COR-L47 (cell line): ENCODE measurements around the gene BBOX1.
"Not testable (repeated sequence)": the region's sequence is repeated elsewhere in the genome, so short reads cannot be mapped to it uniquely, and the experiment has no call there.

Experiments
- DNase-seq: peaks from one replicate; lab custom pipeline; 2025; lab: John Stamatoyannopoulos, UW

BBOX1 gene

GRCh38 chr11:27124514-27125264 lies 84.1 kb downstream of the BBOX1 start:
- DNase-seq, result peak; percentile 2

GRCh38 chr11:27129686-27130085 lies 89.1 kb downstream of the BBOX1 start:
- DNase-seq, result no peak

GRCh38 chr11:27130806-27131205 lies 90.2 kb downstream of the BBOX1 start:
- DNase-seq, result no peak

- not testable (repeated sequence) for DNase-seq
Observed at GRCh38 chr11:27135924-27136329, 95.3 kb downstream of the BBOX1 start.

- no peak for DNase-seq
Observed at GRCh38 chr11:27138716-27139115, 98.1 kb downstream of the BBOX1 start.

GRCh38 chr11:27139742-27140367 lies 99.2 kb downstream of the BBOX1 start:
- peak; percentile 32 for DNase-seq

- no peak for DNase-seq
Observed at GRCh38 chr11:27141576-27141975, 101.0 kb downstream of the BBOX1 start.

- no peak for DNase-seq
Observed at GRCh38 chr11:27147916-27148315, 107.3 kb downstream of the BBOX1 start.

- no peak for DNase-seq
Observed at GRCh38 chr11:27148506-27148905, 107.9 kb downstream of the BBOX1 start.

- no peak for DNase-seq
Observed at GRCh38 chr11:27150098-27150497, 109.5 kb downstream of the BBOX1 start.

- no peak for DNase-seq
Observed at GRCh38 chr11:27153136-27153535, 112.5 kb downstream of the BBOX1 start.

- peak; percentile 34 for DNase-seq
Observed at GRCh38 chr11:27158456-27159334, 118.1 kb downstream of the BBOX1 start.

GRCh38 chr11:27159335-27159679 lies 118.7 kb downstream of the BBOX1 start:
- no peak for DNase-seq

- no peak for DNase-seq
Observed at GRCh38 chr11:27161071-27161470, 120.5 kb downstream of the BBOX1 start.

- DNase-seq, result no peak
Observed at GRCh38 chr11:27162237-27162636, 121.6 kb downstream of the BBOX1 start.

GRCh38 chr11:27166130-27166529 lies 125.5 kb downstream of the BBOX1 start:
- no peak for DNase-seq

GRCh38 chr11:27171376-27171958 lies 130.9 kb downstream of the BBOX1 start:
- no peak for DNase-seq

GRCh38 chr11:27173545-27173944 lies 132.9 kb downstream of the BBOX1 start:
- DNase-seq, result no peak

GRCh38 chr11:27174021-27174420 lies 133.4 kb downstream of the BBOX1 start:
- no peak for DNase-seq

- DNase-seq, result no peak
Observed at GRCh38 chr11:27174672-27175210, 134.1 kb downstream of the BBOX1 start.

GRCh38 chr11:27175562-27175961 lies 134.9 kb downstream of the BBOX1 start:
- DNase-seq, result not testable (repeated sequence)
